ENCODE results near the gene PRR11. TPM values are rescaled to one million over a fixed set of nuclear protein-coding genes. Genes with fewer than 3 reads are reported as not detected.
"Not testable (repeated sequence)": the region's sequence is repeated elsewhere in the genome, so short reads cannot be mapped to it uniquely, and the experiment has no call there.

PRR11 gene
- total RNA-seq, 4 donors from 2014 or later: 0.68 to 115 (median 15.7) TPM; not detected in 1

DNA sequence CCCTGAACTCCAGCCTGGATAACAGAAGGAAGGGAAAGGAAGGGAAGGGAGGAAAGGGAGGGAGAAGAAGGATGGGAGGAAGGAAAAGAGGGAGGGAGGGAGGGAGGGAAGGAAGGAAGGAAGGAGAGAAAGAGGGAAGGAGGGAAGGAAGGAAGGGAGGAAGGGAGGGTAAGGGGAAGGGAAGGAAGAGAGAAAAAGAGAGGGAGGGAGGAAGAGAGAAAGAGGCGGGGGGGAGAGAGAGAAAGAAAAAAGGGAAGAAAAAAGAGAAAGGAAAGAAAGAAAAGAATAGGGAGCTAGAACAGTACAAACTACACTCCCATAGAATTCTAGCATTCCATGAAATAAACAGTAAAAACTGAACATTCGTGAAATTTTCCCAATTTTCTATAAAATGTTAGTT, 25.7 kb upstream of the PRR11 start:
- TF ChIP-seq POLR2A (IDR thresholded peaks at IDR 0.05) (no peak), CTCF (IDR thresholded peaks at IDR 0.05) (no peak)
- in situ Hi-C loops (cut with MboI; ENCODE audit: low pct_ligation_motif_present in 1 of 4, low pct_unique_long_range_greater_than_20kb in 1 of 4, low sequenced_read_pairs in 3 of 4) (no loop called here), intact Hi-C loops (cut with DNase I; ENCODE audit: low total_unique reads) (no loop called here)
- no peaks in the 10 kb centered on the region for H3K9me3 ChIP-seq
- H3K27ac ChIP-seq: no peak overlapping the region
- H3K4me3 ChIP-seq: no peak overlapping the region
- H3K36me3 ChIP-seq: no peaks in the 10 kb centered on the region
- WGBS, 2 donors (ENCODE audit: low coverage in 1 of 2): 42 to 50% methylated on average over 2 of the region's 2 CpGs
- no peak for DNase-seq
- no peaks in the 10 kb centered on the region for H3K4me1 ChIP-seq
- no peaks in the 10 kb centered on the region for H3K27me3 ChIP-seq

DNA sequence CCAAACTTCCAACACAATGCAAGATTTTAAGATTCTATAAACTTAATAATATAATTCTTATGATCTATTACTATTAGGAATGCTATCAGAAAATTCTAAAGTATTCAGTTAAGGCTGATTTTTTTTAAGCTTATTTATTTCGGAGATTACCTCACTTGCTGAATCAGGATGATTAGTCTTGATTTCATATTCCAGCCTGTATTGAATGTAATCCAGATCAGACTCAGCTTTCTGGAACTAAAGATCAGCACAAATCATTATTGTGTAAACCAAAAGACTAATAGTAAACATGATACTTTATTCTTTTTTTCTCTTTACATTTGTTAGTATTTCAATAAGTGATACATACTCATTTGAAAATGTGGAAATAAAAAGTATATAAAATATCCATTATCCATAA, 24.4 kb upstream of the PRR11 start:
- no peaks in the 10 kb centered on the region for H3K9me3 ChIP-seq
- no peaks in the 10 kb centered on the region for H3K36me3 ChIP-seq
- no peak overlapping the region for H3K27ac ChIP-seq
- TF ChIP-seq POLR2AphosphoS5 (IDR thresholded peaks at IDR 0.05): no peak
- TF ChIP-seq CTCF (IDR thresholded peaks at IDR 0.05): no peak
- no peak for TF ChIP-seq POLR2A (IDR thresholded peaks at IDR 0.05)
- no peak for TF ChIP-seq EP300 (IDR thresholded peaks at IDR 0.05; ENCODE audit: low read depth)
- H3K4me3 ChIP-seq: no peak overlapping the region
- intact Hi-C loops (cut with DNase I; ENCODE audit: low total_unique reads) (no loop called here), in situ Hi-C loops (cut with MboI; ENCODE audit: low pct_ligation_motif_present in 1 of 4, low pct_unique_long_range_greater_than_20kb in 1 of 4, low sequenced_read_pairs in 3 of 4) (no loop called here)
- H3K4me1 ChIP-seq: no peaks in the 10 kb centered on the region
- no peak for DNase-seq
- WGBS, 2 donors (ENCODE audit: low coverage in 1 of 2): 82 to 85% methylated on average over 1 of the region's 1 CpG
- H3K27me3 ChIP-seq: no peaks in the 10 kb centered on the region

DNA sequence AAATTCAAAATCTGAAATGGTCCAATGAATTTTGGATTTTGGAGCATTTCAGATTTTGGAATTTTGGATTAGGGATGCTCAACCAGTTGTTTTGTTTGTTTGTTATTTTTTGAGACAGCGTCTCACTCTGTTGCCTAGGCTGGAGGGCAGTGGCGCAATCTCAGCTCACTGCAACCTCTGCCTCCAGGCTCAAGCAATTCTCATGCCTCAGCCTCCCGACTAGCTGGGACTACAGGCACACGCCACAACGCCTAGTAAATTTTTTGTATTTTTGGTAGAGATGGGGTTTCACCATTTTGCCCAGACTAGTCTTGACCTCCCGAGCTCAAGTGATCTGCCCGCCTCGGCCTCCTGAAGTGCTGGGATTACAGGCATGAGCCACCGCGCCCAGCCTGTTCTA, 17.2 kb upstream of the PRR11 start:
- in situ Hi-C loops (cut with MboI; ENCODE audit: low pct_ligation_motif_present in 1 of 4, low pct_unique_long_range_greater_than_20kb in 1 of 4, low sequenced_read_pairs in 3 of 4); H3K4me1 ChIP-seq; H3K4me3 ChIP-seq; H3K36me3 ChIP-seq; DNase-seq; intact Hi-C loops (cut with DNase I; ENCODE audit: low total_unique reads); H3K27ac ChIP-seq; H3K9me3 ChIP-seq; H3K27me3 ChIP-seq: not testable (repeated sequence)
- WGBS, 2 donors (ENCODE audit: low coverage in 1 of 2): 92 to 95% methylated on average over 5 to 10 of the region's 10 CpGs

DNA sequence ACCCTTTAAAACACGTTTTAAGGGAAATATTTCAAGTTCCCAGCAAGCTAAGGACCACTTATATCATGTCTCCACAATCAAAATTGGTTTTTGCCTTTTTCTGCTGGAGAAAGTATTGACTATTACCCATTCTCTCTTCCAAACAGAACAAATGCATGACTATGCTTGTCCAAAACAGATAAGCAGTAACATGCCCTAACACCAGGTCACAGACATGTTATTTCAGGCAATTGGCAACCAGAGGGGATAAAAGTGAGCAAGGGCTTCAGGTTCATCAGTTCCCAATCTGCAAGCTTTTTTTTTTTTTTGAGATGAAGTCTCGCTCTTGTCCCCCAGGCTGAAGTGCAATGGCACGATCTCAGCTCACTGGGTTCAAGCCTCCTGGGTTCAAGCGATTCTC, 15.6 kb upstream of the PRR11 start:
- Histone ChIP-seq H3K9me3 (no peaks in the 10 kb centered on the region), H3K27ac (no peak overlapping the region), H3K36me3 (no peaks in the 10 kb centered on the region), H3K4me3 (no peak overlapping the region), H3K4me1 (no peaks in the 10 kb centered on the region), H3K27me3 (no peaks in the 10 kb centered on the region)
- intact Hi-C loops (cut with DNase I; ENCODE audit: low total_unique reads) (no loop called here), in situ Hi-C loops (cut with MboI; ENCODE audit: low pct_ligation_motif_present in 1 of 4, low pct_unique_long_range_greater_than_20kb in 1 of 4, low sequenced_read_pairs in 3 of 4) (no loop called here)
- 81 to 97% methylated on average over 2 to 4 of the region's 4 CpGs for WGBS, 2 donors (ENCODE audit: low coverage in 1 of 2)
- TF ChIP-seq EP300 (IDR thresholded peaks at IDR 0.05; ENCODE audit: low read depth): no peak
- no peak for TF ChIP-seq POLR2AphosphoS5 (IDR thresholded peaks at IDR 0.05)
- no peak for TF ChIP-seq CTCF (IDR thresholded peaks at IDR 0.05)
- TF ChIP-seq POLR2A (IDR thresholded peaks at IDR 0.05): no peak
- DNase-seq: no peak

DNA sequence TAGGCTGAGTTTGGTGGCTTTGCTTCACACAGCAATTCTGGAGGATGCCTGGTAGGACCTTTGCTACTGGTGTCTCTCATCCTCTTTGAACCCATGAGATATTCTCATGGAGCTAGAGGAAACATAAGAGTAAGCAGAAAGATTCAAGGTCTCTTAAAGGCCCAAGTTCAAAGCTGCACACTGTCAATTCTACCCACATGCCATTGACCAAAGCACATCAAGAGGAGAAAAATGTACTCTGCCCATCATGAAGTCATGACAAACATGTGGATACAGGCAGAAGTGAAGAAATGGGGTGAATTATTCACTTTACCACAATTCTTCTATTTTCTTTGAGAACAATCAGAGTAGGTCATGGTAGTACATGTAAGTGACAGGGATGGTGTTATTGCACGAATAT, 13.7 kb upstream of the PRR11 start:
- intact Hi-C loops (cut with DNase I; ENCODE audit: low total_unique reads) (no loop called here), in situ Hi-C loops (cut with MboI; ENCODE audit: low pct_ligation_motif_present in 1 of 4, low pct_unique_long_range_greater_than_20kb in 1 of 4, low sequenced_read_pairs in 3 of 4) (no loop called here)
- H3K4me3 ChIP-seq: no peak overlapping the region
- H3K27me3 ChIP-seq: no peaks in the 10 kb centered on the region
- no peak overlapping the region for H3K27ac ChIP-seq
- WGBS, 2 donors (ENCODE audit: low coverage in 1 of 2): 93 to 100% methylated on average over 1 of the region's 1 CpG
- no peaks in the 10 kb centered on the region for H3K4me1 ChIP-seq
- no peaks in the 10 kb centered on the region for H3K36me3 ChIP-seq
- H3K9me3 ChIP-seq: no peaks in the 10 kb centered on the region
- no peak for DNase-seq
- TF ChIP-seq POLR2AphosphoS5 (IDR thresholded peaks at IDR 0.05): no peak
- TF ChIP-seq POLR2A (IDR thresholded peaks at IDR 0.05): no peak
- no peak for TF ChIP-seq CTCF (IDR thresholded peaks at IDR 0.05)
- no peak for TF ChIP-seq EP300 (IDR thresholded peaks at IDR 0.05; ENCODE audit: low read depth)

All from transverse colon (tissue), 4 donors.